Stromal cell of bone marrow (primary cell): ENCODE results near the gene RERE.

Experiments
- DNase-seq: peaks from one replicate; pipeline ENCODE4 v3.0.0-alpha.2; 2012; ENCODE audit warnings: low read depth

The RERE gene

DNA sequence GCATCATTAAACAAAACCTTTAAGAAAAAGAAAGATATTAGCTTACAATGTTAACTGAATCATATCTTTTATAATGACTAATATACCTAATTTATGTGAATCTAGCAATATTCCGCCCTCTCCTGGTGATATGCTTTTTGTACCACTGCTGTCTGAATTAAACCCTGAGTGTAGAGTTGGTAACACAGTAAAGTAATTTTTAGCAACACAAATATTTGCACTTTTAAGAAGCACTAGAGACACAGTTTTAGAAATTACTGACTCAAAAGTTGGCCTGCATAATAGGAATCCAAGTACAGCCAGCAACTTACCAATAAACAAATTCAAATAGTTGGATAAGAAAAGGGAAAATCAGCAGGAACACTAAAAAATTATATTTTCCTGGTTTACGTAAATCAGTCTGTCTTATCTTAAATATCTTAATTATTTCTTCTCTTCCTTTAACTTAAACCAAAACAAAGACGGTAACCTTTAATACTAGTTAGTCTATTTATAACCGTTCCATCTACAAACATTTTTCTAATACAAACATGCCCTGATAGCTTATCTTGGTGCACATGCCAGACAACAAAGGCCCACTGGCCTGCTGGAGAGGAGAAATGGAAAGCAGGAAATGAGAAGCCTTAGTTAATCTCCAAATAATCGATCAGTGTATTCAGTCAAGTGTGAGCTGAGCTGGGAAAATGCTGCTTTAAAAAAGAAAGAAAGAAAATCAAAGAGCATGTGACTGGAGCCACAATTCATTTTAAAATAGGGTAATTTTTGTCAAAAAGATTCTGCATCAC lies 246.0 kb downstream of the RERE start:
- DNase-seq: peak; percentile 47

DNA sequence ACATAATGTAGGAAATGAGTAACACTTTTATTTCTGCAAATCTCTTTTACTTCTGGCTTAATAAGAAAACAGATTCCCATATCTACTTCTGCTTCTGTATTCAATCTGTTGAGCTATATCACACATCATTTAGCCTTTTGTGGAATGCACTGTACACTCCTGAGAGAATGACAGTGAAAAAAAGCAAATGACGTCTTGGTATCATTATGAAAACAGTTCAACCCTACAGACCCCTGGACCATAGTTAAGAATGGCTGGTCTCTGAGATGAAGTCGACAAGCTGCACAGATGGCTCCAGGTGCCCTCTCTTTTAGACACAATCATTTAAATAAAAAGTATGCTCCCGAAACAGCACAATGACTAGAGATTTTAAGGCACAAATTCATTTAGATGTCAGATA lies 247.0 kb downstream of the RERE start:
- no peak for DNase-seq

DNA sequence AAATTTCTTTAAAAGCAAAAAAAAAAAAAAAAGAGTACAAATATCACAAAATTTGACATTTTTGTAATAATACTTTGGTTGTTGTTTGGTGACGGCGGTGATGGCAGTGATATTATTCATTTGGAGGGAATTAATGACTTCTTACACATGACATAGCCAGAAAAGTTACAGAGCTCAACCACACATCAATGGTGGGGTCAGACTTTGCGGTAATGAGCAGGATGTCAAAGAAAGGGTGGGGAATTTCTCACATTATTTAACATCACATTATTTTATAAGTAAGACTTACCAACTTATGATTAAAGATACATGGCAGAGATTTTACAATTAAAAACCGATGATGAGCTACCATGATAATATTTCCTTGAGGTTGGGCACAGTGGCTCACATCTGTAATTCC lies 248.2 kb downstream of the RERE start:
- DNase-seq: no peak

DNA sequence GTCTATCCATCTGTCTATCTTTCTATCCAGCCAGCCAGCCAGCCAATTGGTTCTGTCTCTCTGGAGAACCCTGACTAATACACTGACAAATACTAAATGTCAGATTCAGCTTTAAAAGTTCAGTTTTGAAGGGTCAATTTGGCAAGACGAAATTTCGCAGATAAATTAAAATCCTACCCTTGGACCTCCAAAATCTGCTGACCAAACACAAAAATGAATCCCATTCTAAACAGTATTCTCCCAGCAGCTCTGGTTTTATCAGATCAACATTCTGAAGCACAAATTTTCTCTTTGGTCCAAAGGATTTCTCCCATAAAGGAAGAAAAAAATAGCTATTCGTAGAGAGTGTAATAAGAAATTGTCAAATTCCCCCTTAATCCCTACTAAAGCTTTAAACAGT lies 248.6 kb downstream of the RERE start:
- no peak for DNase-seq

DNA sequence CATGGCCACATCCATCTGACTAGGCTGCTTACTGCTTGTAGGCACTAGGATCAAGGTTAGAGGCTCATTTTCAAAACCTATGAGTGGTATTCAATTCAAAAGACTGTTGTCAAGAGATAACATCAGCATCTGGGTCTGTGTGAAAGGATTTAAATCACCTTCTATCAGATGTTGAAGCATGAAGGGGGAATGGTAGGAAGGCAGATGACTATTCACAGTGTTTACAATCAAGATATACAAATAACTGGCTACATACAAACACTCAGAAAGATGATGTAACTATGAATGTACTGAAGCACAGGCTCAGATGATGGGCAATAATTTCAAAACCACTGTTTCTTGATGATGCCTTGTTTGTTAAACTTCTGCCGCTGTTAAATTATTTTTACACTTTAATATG lies 250.3 kb downstream of the RERE start:
- DNase-seq: no peak

DNA sequence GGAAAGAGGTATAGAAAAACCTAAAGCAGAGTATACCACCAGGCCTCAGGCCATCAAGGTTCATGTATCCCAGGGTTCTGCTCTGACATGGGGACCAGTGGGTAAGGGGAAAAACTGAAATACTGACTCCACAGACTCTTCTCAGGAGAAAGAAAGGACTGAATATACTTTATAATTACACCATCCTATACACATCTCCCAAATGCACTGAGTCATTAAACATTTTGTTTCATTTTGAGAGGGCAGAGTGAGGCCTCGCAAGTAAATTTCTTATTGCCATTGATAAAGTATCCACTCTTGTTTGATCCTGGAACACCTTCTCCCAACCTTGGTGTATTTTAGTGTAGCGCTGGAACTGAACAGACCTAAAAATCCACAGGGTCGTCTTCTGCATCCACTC lies 251.6 kb downstream of the RERE start:
- no peak for DNase-seq

DNA sequence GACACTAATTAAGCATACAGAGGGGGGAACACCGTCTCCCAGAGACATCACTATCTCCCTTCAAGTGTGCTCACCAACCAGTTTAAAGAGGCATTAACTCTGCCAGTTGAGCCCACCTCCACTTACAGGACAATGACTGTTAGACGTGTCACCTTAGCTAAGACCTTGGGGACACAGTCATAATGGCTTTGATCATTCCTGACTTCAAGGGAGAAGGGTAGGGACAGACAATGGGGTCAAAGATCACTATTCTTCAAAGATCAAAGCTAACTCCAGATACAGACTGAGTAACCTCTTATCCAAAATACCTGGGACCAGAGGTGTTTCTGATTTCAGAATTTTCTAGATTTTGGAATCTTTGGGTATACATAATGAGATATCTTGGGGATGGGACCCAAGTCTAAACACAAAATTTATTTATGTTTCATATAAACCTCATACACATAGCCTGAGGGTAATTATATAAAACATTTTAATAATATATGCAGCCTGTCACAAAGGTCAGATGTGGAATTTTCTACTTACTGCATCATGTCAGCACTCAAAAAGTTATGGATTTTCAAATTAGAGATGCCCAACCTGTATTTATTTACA lies 253.4 kb downstream of the RERE start:
- DNase-seq: no peak

DNA sequence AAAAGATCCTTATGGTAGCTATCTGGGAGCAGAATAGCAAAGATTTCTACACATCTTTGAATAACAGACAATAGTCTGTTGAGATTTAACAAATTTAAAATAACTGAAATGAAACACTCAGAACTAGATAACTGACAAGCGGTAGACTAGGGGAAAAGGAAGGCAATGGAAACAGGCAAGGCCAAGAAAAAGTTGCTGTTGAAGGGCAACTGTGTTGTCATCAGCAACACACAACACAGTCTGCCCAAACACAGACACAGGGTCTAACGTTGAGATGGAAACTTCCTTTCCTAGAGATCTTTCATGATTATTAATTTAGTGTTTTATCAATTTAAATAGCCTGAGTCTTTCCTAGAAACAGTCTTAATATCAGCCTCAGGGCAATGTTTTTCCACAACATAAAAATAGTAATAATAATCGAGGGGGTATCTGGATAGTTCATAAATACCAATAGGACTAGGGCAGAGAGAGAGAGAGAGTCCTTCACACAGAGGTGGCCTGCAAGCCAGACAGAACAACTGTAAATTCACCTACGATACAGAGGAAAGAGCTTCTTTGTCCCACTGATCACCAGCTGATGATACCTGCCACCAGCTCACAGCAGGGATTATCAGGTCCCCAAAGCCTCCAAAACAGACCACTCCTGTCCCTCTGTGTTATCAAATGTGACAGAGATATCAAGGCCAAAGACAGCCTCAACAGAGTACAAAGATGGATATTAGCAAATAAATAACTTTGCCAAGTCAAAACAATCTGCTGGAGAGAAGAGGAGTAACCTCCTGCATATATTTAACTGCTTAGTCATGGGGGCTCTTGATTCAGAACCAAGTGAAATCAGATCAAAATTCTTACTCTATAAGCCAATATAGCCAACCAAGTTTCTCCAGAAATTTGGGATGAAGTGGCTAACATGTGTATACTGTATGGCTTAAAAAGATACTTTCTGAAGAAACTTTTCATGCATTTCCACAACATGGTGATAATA lies 254.3 kb downstream of the RERE start:
- no peak for DNase-seq

DNA sequence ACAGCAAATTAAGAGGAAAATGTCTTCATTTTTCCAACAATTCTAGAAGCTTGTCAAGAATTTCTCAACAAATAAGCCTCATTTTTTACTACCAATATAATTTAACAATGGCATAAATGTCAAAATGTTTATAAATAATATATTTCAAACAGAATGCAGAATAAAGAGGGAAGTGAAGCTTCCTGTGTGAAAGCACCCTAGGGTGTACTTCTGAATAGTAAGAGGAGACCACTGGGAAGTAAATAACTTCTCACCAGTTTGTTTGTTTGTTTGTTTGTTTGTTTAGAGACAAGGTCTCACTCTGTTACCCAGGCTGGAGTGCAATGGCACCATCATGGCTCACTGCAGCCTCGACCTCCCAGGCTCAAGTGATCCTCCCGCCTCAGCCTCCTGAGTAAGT lies 255.2 kb downstream of the RERE start:
- no peak for DNase-seq

DNA sequence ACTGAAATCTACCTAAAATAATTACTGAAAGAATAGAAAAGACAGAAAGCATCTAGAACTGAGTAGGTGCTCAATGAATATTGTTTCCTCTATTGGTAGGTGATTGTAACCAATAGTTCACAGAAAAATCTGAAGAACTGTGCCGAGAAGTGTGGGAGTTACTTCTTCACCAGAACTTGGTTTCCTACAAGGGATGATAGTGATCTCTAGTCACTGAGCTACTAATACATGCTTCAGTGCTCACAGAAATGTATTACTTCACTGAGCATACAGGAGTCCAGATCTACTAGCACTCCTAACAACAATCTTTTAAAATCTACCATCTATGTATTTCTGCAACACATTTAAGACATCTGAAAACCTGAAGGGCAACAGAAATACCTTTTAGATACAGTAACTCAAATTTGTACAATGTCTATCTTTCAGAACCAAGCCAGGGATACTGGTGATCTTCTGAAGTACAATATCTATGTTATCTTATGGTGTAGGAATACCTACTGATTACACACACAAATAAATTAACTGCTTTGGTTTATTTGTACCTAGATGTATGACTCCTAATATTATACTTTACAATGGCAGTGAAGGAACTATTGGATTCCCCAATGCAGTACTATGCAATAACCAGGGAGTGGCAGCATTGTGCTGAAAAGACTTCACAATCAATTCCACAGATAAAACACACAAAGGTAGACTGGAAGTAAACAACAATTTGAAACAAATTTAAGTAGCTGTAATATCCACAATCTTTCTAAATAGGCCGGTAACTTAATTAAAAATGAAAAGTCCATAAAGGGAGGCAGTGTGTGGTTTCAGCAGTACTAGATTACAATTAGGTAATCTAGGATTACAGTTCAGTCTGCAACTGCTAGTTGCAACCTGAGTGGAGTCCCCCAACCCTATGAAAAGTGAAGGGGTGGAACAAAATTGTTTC lies 256.6 kb downstream of the RERE start:
- peak; percentile 24 for DNase-seq

DNA sequence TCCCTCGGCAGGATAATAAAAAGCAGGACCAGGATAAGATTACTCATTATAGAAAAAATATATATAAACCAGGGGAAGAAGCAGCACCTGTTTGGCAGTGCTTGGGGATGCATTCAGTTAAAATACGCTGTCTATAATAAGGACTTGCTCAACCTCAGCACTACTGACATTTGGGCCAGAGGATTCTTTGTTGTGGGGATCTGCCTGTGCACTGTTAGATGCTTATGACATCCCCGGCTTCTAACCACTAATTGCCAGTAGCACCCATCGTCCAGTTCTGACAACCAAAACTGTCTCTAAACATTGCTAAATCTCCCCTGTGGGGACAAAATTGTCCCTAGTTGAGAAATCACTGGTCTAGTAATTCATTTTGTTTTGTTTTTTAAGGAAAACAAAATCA lies 257.4 kb downstream of the RERE start:
- DNase-seq: no peak

DNA sequence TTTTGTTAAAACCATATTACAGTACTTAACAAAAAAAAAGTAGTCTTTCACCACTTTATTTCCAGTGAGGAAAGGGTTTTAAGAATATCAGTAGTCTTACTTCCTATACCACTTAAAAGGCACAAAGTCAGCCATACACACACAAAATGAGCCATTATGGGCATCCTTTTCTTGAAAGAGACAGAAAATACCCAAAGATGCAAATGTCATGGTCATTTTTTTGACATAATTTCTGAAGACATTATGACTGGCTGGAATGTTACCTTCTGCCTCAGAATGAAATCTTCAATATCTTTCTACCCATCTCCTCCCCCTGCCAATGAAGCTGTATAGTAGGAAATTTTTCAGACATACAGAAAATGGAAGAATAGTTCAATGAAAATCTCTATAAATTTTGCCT lies 261.9 kb downstream of the RERE start:
- no peak for DNase-seq

DNA sequence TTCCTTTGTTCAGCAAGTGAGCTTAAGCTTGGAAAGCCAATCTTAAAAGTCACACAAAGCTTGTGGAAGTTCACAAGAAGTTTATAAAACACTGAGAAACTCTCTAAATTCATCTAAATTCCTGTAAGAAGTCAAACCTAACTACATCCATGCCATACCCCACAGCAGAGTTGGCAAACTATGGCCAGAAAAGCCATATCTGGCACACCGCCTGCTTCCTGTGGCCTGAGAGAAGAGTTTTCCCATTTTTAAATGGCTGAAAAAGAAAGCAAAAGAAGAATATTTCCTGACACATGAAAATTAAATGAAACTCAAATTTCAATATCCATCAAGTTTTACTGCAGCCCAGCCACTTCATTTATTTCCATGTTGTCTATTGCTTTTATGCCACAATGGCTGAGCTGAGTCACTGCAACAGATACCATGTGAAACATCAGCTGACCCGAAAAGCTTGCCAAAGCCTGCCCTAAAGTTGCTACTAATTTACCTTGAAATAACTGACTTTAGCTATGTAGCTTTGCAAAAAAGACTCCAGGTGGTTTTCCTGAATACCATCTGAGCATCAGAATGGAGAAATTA lies 262.4 kb downstream of the RERE start:
- DNase-seq: peak; percentile 47

DNA sequence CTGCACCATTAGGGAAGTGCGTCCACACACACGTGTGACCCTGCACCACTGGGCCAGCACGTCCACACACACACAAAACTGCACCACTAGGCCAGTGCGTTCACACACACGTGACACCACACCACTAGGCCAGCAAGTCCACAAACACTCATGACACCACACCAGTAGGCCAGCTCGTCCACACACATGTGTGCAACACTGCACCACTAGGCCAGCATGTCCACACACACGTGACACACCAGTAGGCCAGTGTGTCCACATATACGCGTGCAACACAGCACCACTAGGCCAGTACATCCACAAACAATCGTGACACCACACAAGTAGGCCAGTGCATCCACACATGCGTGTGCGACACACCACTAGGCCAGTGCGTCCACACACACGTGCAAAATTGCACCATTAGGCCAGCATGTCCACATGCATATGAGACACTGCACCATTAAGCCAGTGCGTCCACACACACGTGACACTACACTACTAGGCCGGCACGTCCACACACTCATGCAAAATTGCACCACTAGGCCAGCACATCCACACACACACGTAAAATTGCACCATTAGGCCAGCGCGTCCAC lies 264.5 kb downstream of the RERE start:
- no peak for DNase-seq

DNA sequence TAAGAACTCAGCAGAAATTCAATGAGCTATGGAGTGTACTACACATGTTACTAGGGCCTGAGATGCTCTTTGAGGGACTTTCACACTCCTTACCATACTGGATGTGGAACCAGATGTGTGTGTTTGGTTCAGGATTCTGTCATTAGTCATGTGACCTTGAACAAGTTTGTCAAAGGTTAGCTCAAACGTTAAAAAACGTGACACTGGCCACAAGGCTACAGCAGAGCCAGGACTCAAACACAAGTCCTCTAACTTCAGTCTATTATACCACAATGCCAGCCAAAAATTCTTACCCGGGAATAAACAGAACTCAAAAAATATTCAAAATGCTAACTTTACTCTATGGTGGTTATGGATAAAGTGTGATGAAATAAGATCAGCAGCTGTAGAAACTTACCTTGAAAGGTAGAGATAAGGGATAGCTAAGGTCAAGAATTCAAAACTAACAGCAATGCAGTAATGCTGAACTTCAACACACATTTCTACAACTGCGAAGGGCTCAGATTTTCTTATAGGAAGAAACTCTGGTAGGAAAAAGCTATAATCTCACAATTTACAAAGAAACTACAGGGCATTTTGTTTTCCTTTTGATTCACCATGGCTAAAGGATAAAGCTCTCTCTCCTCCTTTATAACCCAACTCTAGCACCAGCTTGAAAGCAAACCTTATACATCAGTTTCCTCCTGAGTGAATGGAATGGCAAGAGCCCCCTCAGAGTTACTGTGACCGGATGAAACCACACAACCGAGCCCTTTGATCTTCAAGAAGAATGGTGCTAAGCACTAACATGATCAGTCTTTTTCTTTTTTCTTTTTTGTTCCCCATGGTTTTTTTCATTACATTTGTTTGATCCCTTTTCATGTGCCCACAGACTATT lies 265.6 kb downstream of the RERE start:
- DNase-seq: no peak

DNA sequence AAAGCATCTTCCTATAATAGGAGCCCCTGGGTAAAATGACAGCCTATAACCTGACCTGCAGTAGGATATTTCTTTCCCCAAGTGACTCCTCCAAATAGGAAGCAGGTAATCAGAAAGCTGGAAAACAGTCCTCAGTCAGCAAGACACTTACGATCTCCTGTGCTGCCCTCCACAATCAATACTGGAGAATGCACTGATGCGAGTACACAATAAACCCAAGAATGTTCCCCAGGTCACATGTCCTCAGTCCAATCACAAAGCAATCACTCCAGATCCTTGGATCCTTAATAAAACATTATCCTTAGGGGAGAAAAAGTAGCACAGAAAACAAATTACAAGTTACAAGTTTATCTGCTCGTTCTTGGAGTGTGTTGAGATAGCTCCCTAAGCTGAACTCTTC lies 266.4 kb downstream of the RERE start:
- DNase-seq: no peak

DNA sequence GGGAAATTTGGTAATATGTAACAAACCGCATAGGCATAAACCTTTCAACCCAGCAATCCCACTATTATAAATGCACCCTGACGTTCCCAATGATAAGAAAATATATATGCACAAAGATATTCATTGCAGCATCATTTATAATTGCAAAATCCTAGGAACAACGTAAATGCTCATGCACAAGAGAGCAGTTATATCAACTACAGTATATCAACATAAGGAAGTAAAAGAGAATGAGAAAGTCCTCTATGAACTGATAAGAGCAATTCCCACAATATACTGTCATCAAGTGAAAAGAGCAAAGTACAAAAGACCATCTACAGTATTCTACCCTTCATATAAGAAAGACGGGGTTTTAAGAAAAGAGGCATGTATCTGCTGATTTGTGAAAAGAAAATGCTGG lies 269.6 kb downstream of the RERE start:
- no peak for DNase-seq

DNA sequence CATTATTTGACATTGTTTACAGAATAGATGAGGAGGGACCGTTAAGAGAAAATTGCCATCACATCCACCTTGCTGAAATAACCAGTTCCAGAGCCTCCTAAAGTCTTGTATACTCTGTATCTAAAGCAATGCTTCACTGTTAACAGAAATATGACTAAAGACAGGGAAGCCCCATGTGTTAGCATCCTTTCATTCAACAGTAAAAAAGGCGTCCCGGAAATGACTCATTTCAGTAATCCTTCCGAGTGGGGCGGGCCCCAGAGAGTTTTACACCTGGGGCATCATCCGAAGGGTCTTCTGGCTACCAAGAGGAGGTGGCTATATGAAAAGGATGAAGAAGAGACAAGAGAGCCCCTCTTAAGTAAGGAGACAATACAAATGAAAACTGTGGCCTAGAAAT lies 272.4 kb downstream of the RERE start:
- DNase-seq: no peak

DNA sequence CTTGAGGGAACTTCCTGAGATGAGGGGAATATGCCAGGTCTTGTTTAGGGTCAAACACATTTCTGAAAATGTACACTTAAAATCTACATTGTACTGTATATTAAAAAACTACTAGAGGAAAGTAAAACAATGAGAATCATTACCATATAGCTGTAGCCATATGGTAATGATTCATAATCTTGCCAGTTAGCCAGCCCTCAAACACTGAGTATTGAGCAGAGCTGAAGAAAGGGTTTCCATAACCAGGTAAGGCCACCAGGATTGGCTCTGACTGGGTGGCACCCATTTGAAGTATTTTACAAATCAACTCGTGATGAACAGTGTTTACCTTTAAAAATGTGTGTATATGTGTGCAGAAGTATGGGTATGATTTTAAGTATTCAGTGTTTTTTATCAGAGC lies 272.8 kb downstream of the RERE start:
- no peak for DNase-seq

DNA sequence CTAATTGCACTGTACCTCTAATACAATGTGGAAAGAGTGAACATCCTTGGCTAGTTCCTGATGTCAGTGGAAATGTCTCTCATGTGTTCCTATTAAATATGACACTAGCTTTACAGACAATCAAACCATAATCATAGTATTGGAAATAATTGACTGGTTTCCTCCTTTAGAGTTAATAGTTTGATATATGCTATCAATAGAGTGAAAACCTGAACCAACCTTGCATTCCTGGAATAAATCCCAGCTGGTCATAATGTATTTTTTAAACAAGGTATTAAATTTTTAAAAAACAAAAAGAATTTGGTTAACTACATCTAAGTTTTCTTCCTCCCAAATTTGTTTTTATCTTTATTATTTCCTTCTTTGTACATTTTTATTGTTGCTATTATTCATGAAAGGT lies 273.5 kb downstream of the RERE start:
- DNase-seq: no peak
